Measurements from ENCODE around the gene PHOX2B. TPM values are rescaled to one million over a fixed set of nuclear protein-coding genes. Genes with fewer than 3 reads are reported as not detected.

PHOX2B gene
- total and polyA plus RNA-seq, 9 donors: 0.05 to 0.58 (median 0.28) TPM; not detected in 6

Other genes with a start within 250 kb of the PHOX2B start
- 104 TPM for gene LIMCH1, start 210.6 kb downstream of the PHOX2B start, total RNA-seq
- gene LIMCH1, start 210.6 kb downstream of the PHOX2B start, polyA plus RNA-seq (ENCODE audit: insufficient read depth in 1 of 8, insufficient read length in 8 of 8, low replicate concordance in 1 of 8): 100 to 1,000 TPM in 3 of 8 donors, 10 to 100 TPM in 5; 69.8 to 122 (median 96.5) TPM
- gene TMEM33, start 186.7 kb upstream of the PHOX2B start, total RNA-seq: 17.6 TPM
- 10 to 100 TPM; 11.9 to 24.5 (median 16.2) TPM for gene TMEM33, start 186.7 kb upstream of the PHOX2B start, polyA plus RNA-seq (ENCODE audit: insufficient read depth in 1 of 8, insufficient read length in 8 of 8, low replicate concordance in 1 of 8)
- 0.18 TPM for gene DCAF4L1, start 233.0 kb upstream of the PHOX2B start, total RNA-seq
- gene DCAF4L1, start 233.0 kb upstream of the PHOX2B start, polyA plus RNA-seq (ENCODE audit: insufficient read depth in 1 of 8, insufficient read length in 8 of 8, low replicate concordance in 1 of 8): under 1 TPM; 0.05 to 0.40 (median 0.18) TPM
- gene SLC30A9, start 241.8 kb upstream of the PHOX2B start, total RNA-seq: 52.2 TPM
- 10 to 100 TPM; 41.8 to 62.0 (median 51.7) TPM for gene SLC30A9, start 241.8 kb upstream of the PHOX2B start, polyA plus RNA-seq (ENCODE audit: insufficient read depth in 1 of 8, insufficient read length in 8 of 8, low replicate concordance in 1 of 8)

Measured in muscle of leg (tissue), 9 donors.